MM.1S (cell line): ENCODE results near the gene TDRD7.

Source experiments
- CTCF ChIP-seq: fragments of 300-600 bp; sonication (generic); IDR thresholded peaks from 2 replicates; pipeline ENCODE4 v1.5.1; 2016; ENCODE audit warnings: antibody characterized with exemption, low read length, mixed read lengths
- EZH2 ChIP-seq: fragments of 300-600 bp; sonication (generic); optimal IDR thresholded peaks from 2 replicates; pipeline ENCODE3; 2017; ENCODE audit warnings: low read depth, mild to moderate bottlenecking, antibody characterized with exemption, low read length, mixed read lengths
- EZH2phosphoT487 ChIP-seq: fragments of 300-600 bp; sonication (generic); IDR thresholded peaks from 2 replicates; pipeline ENCODE4 v1.6.1; 2018; ENCODE audit warnings: antibody characterized with exemption, low read length

- TF ChIP-seq CTCF = no peak
- no peak for TF ChIP-seq EZH2phosphoT487
- no peak for TF ChIP-seq EZH2
These were observed 23.8 kb upstream of the TDRD7 start for GRCh38 chr9:97387936-97388684.
